ENCODE results near the gene POLQ.
"Not testable (repeated sequence)": the region's sequence is repeated elsewhere in the genome, so short reads cannot be mapped to it uniquely, and the experiment has no call there.

Gene POLQ

DNA sequence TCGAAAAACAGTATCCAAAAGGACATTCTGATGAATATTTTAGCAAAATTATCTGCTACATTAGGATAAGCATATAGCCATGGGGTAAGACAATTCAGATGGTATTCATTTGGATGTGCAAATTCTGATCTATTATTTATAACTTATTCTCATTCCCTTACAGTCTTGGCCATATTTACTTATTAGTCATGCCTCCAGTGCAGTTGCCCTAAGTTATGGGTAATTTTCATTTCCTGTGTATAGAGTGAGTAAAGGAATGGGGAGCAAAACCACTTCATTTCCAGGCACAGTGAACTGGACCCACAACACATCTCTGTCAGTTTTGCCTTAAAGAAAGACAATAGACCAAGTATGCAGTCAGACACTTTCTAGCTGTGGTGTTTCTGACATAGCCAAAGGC, 134.3 kb downstream of the POLQ start:
- no peak for ATAC-seq
- no peaks in the 10 kb centered on the region for H3K27me3 Mint-ChIP-seq
- H3K4me1 Mint-ChIP-seq = no peaks in the 10 kb centered on the region
- no peaks in the 10 kb centered on the region for H3K36me3 Mint-ChIP-seq
- H3K27ac Mint-ChIP-seq = no peak overlapping the region
- H3K4me3 Mint-ChIP-seq = no peak overlapping the region
- H3K9me3 Mint-ChIP-seq = no peaks in the 10 kb centered on the region

GRCh38 chr3:121405631-121406030, 140.2 kb downstream of the POLQ start:
- ATAC-seq = no peak
- Mint-ChIP-seq H3K27ac (no peak overlapping the region), H3K4me1 (no peaks in the 10 kb centered on the region), H3K27me3 (no peaks in the 10 kb centered on the region), H3K36me3 (no peaks in the 10 kb centered on the region), H3K9me3 (no peaks in the 10 kb centered on the region), H3K4me3 (no peak overlapping the region)

- no peaks in the 10 kb centered on the region for H3K9me3 Mint-ChIP-seq
- H3K4me3 Mint-ChIP-seq = no peak overlapping the region
- no peak for ATAC-seq
- peaks cover 19% of the 10 kb centered on the region for H3K27me3 Mint-ChIP-seq
- no peaks in the 10 kb centered on the region for H3K4me1 Mint-ChIP-seq
- H3K36me3 Mint-ChIP-seq = no peaks in the 10 kb centered on the region
- no peak overlapping the region for H3K27ac Mint-ChIP-seq
These were observed 146.0 kb downstream of the POLQ start for GRCh38 chr3:121399820-121400219.

DNA sequence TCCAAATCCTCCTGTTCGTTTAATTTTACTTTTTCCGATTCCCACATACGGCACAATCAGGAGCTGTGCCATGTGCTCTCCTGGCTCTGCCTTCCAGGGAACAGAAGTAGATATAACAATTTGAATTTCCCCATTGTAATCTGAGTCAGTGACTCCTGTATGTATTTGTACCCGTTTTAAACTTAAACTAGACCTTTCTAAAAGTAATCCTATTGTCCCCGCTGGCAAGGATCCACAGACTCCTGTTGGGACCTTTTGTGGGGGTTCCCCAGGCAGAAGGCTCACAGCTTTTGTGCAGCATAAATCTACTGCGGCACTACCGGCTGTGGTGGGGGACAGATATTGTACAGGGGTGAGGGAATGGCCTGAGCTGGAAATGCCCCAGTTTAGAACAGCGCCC, 147.7 kb downstream of the POLQ start:
- not testable (repeated sequence) for H3K27ac Mint-ChIP-seq, H3K4me3 Mint-ChIP-seq, ATAC-seq, H3K36me3 Mint-ChIP-seq, H3K4me1 Mint-ChIP-seq, H3K9me3 Mint-ChIP-seq
- H3K27me3 Mint-ChIP-seq = peaks cover 35% of the 10 kb centered on the region

DNA sequence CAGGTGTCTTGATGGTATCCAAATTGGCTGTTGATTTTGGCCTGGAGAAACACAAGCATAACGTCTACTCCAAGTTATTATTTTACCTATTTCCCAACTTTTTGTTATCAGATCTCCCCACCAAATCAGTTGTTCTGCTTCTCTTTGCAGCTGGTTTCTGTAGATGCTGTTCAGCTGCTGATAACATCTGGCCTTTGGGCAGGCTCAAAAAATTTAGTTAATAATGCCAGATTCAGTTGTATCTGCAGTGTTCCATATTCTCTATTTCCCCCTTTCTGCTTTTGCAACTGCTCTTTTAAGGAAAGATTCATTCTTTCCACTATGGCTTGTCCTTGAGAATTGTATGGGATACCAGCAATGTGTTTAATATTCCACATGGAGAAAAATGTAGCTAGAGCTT, 149.8 kb downstream of the POLQ start:
- H3K9me3 Mint-ChIP-seq, H3K4me1 Mint-ChIP-seq, H3K27ac Mint-ChIP-seq, H3K36me3 Mint-ChIP-seq, H3K4me3 Mint-ChIP-seq, ATAC-seq: not testable (repeated sequence)
- peaks cover 45% of the 10 kb centered on the region for H3K27me3 Mint-ChIP-seq

DNA sequence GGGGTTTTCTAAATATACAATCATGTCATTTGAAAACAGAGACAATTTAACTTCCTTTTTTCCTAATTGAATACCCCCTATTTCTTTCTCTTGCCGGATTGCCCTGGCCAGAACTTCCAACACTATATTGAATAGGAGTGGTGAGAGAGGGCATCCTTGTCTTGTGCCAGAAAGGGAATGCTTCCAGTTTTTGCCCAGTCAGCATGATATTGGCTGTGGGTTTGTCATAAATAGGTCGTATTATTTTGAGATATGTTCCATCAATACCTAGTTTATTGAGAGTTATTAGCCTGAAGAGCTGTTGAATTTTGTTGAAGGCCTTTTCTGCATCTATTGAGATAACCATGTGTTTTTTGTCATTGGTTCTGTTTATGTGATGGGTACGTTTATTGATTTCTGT, 157.5 kb downstream of the POLQ start:
- not testable (repeated sequence) for H3K9me3 Mint-ChIP-seq, H3K36me3 Mint-ChIP-seq, H3K4me3 Mint-ChIP-seq, H3K27ac Mint-ChIP-seq, ATAC-seq, H3K4me1 Mint-ChIP-seq
- H3K27me3 Mint-ChIP-seq = peaks cover 13% of the 10 kb centered on the region
